SKM-1 treated with dmso at 0.1 percent for 144 hours (cell line): ENCODE data around the gene SMARCD1.
A peak's percentile ranks its signal among the peaks of the same experiment; 100 is the strongest.

Source experiments
- DNase-seq: peaks from one replicate; lab custom pipeline; 2025; ENCODE audit not compliant: unreplicated experiment; lab: John Stamatoyannopoulos, UW

Gene SMARCD1

GRCh38 chr12:50103767-50104321, 18.7 kb downstream of the SMARCD1 start, which contains the start of gene GPD1:
Gene GPD1 (plus strand): TSS chr12:50104008. CDS start chr12:50104051, 43 bp downstream.
- DNase-seq, result no peak

DNA sequence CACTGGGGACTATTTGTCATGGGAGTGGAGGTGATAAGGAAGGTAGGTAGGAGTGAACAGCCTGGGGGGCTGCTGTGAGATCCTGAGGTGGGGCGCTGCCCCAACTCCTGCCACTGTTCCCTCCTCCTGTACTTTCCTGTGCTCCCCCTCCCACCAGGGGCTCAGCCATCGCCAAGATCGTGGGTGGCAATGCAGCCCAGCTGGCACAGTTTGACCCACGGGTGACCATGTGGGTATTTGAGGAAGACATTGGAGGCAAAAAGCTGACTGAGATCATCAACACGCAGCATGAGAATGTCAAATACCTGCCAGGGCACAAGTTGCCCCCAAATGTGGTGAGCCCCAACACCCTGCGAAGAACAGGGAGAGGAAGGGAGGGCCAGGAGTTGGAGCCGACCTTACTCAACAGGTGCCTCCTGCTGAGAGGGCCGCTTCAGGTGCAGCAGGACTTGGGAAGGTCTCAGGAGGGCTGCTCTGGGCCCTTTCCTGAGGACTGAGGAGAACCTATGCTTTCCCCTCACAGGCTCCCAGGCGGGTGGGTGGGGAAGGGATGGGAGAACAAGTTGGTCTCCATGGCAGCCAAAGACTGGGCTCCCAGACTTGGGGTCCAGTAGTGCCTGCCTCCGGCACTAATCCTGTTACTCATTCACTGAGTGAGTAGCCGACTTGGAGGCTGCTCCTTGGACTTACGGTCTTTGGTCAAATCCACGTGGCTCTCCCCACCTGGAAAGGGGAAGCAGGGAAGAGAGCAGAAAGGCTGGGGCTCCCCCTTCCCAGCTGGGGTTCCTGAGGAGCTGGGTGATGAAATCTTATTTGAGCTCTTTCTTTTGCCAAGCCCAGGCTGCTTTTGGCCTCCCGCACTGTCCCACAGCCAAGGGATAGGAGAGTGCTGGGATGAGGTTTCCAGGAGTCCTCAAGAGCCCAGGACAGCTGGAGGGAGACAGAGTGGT, 19.6 kb downstream of the SMARCD1 start:
- DNase-seq, result no peak

GRCh38 chr12:50105913-50106450, 20.8 kb downstream of the SMARCD1 start:
- DNase-seq, result no peak

DNA sequence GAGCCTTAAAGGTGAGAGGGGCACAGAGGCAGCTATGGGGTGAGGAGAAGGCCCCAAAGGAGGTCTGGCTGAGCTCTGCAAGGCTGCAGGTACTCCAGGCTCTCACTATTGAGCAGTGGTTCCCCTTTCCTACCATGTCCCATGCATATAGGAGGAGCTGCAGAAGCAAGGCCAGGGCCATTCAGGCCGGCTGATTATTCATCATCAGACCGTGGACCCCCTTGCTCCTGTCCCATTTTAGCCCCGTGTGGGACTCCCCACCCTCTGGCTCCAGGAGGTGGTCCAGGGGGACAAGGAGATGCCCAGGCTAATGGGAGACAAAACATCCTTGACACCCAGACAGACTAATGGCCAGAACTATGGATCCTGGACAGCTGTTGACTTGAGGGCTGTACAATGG, 21.8 kb downstream of the SMARCD1 start:
- DNase-seq, result no peak

GRCh38 chr12:50107416-50108268, 22.5 kb downstream of the SMARCD1 start:
- no peak for DNase-seq

DNA sequence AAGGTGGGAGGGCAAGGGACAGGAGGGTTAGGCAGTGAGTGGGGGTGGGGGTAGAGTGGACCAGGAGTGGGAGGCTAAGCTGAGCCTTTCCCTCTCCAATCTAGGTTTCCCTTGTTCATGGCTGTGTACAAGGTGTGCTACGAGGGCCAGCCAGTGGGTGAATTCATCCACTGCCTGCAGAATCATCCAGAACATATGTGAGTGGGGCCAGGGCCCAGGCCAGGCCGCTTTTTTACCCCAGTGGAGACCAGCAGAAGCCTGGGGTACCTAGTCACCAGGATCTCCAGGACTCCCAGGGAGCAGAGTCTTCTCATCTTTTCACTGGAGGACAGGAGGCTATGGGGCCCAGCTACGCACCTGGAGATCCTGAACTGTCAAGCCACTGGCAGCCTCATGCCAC, 24.2 kb downstream of the SMARCD1 start:
- DNase-seq, result no peak

DNA sequence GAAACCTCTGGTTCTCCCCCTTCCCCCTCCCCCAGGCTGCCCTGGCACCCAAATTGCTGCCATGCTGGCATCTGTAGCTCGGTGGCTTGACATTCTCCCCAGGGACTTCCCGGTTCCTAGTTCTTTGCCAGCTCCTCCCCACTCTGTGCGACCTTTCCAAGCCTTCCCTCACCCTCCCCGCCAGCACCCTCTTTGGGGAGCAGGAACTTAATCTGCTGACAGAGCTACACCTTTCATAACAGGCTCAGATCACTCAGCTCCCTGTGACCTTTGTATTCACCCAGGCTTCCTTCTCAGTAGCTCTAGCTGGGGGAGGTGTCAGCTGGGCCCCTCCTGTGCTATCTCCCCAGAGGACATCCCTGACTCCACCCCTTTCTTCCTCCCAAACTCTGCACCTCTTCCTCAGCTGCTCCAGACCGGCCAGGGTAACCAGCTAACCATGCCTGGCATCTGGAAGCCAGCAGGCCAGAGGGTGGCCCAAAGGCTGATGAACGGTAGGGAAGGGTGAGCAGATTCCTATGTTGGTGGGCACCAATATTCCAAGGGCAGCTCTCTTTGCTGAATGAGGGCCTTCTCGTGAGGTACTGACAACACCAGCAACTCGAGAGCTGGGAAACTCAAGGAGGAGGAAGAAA, 25.1 kb downstream of the SMARCD1 start:
- DNase-seq, result peak; percentile 13

GRCh38 chr12:50110762-50111351, 25.7 kb downstream of the SMARCD1 start:
- DNase-seq, result no peak

GRCh38 chr12:50111395-50111692, 26.2 kb downstream of the SMARCD1 start:
- no peak for DNase-seq

- peak; percentile 90 for DNase-seq
These were observed 26.7 kb downstream of the SMARCD1 start, which contains the start of gene COX14 for GRCh38 chr12:50111693-50112455. Gene COX14 (plus strand): TSS chr12:50112236. CDS start chr12:50120044, 7,808 bp downstream.

DNA sequence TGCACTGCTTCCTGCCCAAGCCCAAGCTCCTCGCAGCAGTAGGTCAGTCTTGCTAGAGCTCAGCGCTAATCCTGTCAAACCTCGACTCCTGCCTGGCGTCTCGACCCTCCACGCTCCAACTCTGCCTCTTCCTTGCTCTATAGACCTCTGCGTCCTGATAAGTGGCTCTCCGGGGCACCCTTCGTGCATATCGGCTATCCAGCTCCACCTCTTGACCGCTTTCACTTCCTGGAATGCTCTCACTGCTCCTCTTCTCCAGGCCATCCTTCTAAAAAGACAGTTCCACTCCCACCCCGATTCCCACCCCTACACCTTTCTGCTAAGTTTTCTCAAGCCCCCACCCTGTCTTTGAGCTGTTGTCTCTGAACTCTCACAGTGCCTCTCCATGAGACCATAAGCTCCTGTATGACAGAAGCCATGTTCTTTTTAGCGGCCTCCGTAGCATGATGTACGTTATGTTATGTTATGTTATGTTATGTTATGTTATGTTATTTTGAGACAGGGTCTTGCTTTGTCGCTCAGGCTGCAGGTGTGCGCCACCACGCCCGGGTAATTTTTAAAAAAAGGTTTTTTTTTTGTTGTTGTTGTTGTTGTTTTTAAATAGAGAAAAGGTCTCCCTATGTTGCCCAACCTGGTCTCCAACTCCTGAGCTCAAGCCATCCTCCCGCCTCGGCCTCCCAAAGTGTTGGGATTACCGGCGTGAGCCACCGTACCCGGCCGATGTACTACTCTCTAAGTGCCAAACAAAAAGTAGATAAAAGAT, 27.5 kb downstream of the SMARCD1 start:
- DNase-seq, result no peak

- DNase-seq, result no peak
These were observed 32.0 kb downstream of the SMARCD1 start for GRCh38 chr12:50117057-50117622.

GRCh38 chr12:50119387-50119786, 34.2 kb downstream of the SMARCD1 start:
- DNase-seq, result no peak

DNA sequence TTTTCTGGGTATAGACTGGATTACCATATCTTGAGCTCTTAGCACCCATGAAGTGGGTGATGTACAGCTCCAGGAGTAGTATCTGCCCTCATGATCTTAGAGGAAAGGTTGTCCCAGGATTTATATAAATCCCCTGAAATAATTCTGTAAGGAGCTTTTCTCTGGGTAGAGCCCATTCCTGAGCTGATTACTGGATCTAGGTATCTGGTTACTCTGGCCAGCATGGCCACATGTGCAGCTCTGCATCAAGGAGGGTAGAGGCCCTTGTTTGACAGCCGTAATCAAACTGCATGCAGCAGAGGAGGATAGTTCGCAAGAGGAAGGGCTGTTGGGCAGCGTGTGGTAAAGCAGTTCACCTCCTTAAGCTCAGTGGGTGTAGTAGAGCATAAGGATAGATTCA, 35.4 kb downstream of the SMARCD1 start:
- DNase-seq, result no peak

GRCh38 chr12:50120953-50121352, 35.8 kb downstream of the SMARCD1 start:
- no peak for DNase-seq

GRCh38 chr12:50121641-50122040, 36.5 kb downstream of the SMARCD1 start:
- no peak for DNase-seq

DNA sequence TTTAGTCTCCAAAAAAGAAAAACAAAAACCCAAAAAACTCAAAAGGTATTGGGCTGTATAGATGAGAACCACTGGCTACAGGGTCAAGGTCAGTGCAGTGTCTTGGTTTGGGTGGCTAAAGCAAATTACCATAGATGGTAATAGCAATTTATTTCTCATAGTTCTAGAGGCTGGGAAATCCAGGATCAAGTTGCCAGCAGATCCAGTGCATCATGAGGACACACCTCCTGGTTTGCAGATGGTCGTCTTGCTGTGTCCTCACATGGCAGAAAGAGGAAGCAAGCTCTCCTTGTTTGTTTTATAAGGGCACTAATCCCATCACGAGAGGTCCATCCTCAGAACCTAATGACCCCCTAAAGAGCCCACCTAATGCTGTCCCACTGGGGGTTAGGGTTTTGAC, 38.1 kb downstream of the SMARCD1 start:
- DNase-seq, result no peak

DNA sequence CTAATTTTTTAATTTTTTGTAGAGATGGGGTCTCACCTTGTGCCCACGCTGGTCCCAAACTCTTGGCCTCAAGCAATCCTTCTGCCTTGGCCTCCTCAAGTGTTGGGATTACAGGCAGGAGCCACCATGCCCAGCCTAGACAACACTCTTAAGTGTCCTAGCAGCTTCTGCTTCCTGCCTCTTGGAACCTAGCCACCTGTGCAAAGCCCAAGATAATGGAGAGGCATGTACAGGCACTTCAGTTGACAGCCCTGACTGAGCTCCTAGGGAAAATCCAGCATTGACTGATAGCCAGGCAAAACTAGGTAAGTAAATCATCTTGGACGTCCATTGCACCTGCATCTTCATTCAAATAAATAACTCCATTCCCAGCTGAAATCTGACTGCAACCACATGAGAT, 42.4 kb downstream of the SMARCD1 start:
- no peak for DNase-seq

GRCh38 chr12:50129290-50129689, 44.1 kb downstream of the SMARCD1 start:
- no peak for DNase-seq
